ENCODE data around the gene NBL1.

NBL1 gene

DNA sequence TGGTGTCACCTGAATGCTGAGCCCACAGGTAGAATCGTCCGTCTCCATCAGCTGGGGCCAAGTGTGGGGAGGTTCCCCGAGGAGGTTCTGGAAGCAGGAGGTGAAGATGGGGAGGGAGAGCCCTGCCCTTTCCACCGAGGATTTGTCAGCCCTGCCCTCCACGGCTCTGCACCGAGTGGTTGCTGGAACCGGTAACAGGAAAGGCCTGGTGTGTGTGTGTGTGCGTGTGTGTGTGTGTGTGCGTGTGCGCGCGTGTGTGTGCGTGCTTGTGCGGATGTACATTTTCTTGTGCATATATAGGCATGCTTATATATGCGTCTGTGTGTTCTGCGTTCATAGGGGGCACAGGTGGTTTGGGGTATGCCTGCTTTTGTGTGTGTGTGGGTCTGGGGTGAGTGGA lies 3.5 kb downstream of the NBL1 start:
- DNase-seq = no peak

GRCh38 chr1:19648239-19648638 lies 4.1 kb downstream of the NBL1 start:
- no peak for DNase-seq

DNA sequence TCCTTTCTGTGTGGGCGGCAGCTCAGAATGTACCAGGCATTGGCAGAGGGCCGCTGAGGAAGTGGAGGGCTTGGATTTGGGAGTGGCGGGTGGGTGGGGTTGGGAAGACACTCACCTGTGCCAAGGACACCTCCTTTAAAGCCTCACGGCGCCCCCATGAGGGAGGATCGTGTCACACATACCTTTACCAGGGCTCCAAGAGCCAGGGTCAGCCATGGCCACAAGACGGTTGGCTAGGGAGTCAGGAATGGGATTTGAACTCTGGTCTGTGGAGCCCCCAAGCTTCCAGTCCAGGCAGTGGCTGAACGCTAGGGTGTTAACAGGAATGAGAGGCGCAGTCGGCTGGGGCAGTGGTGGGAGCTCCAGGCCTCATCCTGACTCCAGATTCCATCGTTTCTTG lies 4.6 kb downstream of the NBL1 start:
- DNase-seq = no peak

DNA sequence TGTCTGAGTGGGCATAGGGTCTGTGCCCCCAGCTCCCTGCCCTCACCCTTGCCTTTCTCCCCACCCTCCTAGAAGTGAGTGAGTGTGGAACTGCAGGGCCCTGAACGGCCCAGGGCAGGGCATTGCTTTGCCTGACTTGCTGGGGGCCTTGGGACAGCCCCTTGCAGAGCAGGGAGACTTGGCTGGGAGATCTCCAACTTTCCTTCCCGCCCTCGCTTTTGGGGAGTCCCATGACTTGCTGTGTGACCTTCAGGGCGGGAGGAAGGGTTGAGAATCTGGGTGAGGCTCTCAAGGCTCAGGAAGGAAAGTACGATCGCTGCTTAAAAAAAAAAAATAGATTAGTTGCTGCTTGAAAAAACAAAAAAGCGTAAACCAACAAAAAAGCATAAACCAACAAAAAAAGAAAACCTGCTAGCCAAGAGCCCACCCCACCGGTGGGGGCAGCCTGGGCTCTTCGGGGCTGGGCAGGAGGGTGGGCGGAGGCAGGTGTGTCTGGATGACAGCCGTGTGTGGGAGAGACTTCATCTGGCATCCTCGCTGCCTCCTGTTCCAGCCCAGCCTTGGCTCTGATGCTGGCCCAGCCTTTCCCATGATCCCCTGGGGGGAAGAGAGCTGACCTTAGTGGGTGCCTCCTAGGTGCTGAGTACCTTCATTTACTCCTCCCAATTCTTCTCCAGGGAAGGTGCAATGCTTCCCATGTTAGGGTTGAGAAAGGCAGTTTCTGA lies 6.5 kb downstream of the NBL1 start:
- DNase-seq = no peak

DNA sequence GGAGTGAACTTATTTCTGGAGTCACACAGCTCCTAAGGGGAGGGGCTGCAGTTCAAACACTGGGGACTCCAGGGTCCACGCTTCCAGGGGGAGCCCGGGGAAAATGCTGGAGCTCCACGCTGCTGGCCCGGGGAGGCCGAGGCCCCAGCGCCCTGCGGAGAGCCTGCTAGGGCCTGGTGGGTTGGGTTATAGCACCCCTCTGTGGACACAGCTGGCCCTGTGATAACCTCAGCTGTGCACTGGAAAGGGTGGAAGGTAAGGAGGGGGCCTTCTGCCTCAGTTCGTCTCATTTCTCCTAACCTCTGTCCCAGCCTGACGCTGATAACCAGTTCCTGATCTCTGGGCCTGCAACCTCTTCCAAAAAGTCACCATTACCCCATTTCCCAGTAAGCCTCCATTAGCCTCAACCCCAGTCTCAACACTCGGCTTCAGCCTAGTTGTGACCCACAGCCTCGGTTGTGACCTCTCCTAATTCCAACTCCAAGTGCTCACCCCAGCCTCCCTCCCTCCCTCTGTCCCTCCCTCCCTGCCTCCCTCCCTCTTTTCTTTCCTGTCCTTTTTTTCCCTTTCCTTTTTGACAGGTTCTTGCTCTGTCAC lies 7.1 kb downstream of the NBL1 start:
- DNase-seq = peak; percentile 58

DNA sequence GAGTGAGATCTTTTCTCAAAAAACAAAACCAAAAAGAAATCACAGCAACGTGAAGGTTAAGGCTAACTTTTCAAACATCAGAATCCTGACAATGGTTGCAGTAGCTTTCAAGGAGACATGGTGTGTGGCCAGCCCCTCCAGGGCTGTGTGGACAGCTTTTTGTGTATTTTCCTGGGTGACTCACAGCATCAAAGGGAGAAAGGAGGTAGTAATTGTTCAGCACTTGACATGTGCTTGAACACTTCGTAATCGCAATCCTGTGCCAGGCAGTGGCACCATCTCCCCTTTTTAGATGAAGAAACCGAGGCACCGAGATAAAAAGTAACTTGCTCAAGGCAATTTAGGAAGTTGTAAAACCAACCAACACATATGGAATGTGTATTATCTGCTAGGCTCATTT lies 10.3 kb downstream of the NBL1 start:
- no peak for DNase-seq

DNA sequence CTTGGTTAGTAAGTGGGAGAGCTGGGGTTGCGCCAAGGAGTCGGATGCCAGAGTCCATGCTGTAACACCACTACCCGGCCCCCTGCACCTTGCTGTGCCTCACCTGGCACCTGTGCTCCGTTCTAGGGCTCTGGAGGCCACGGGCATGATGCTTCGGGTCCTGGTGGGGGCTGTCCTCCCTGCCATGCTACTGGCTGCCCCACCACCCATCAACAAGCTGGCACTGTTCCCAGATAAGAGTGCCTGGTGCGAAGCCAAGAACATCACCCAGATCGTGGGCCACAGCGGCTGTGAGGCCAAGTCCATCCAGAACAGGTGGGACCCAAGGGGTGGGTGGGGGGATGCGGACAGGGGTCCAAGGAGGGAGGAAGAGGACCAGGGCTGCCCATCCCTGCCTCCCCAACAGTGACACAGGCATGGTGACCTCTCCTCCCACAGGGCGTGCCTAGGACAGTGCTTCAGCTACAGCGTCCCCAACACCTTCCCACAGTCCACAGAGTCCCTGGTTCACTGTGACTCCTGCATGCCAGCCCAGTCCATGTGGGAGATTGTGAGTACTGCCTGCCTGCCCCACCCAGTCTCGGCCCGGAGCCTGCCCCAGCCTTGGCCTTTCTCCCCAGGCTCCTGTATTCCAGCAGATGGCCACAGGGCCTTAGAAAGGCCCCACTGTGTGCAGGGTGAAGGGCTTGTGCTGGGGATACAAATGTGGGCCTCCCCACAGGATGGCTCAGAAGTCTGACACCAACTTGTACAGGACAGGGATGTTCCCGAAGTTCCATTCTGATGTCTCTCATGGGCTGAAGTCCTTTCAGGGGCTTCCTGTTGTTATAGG lies 11.0 kb downstream of the NBL1 start:
- DNase-seq = no peak

GRCh38 chr1:19655718-19656080 lies 11.6 kb downstream of the NBL1 start:
- no peak for DNase-seq

- DNase-seq = no peak
Measured at GRCh38 chr1:19656134-19656779, 12.1 kb downstream of the NBL1 start.

DNA sequence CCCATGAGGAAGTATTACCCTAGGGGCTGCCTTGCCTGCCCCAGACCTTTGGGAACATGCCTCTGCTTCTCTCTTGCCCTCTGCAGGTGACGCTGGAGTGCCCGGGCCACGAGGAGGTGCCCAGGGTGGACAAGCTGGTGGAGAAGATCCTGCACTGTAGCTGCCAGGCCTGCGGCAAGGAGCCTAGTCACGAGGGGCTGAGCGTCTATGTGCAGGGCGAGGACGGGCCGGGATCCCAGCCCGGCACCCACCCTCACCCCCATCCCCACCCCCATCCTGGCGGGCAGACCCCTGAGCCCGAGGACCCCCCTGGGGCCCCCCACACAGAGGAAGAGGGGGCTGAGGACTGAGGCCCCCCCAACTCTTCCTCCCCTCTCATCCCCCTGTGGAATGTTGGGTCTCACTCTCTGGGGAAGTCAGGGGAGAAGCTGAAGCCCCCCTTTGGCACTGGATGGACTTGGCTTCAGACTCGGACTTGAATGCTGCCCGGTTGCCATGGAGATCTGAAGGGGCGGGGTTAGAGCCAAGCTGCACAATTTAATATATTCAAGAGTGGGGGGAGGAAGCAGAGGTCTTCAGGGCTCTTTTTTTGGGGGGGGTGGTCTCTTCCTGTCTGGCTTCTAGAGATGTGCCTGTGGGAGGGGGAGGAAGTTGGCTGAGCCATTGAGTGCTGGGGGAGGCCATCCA lies 12.8 kb downstream of the NBL1 start:
- DNase-seq = no peak

GRCh38 chr1:19657511-19657910 lies 13.4 kb downstream of the NBL1 start:
- no peak for DNase-seq

- DNase-seq = no peak
Measured at GRCh38 chr1:19658186-19658585, 14.1 kb downstream of the NBL1 start.

DNA sequence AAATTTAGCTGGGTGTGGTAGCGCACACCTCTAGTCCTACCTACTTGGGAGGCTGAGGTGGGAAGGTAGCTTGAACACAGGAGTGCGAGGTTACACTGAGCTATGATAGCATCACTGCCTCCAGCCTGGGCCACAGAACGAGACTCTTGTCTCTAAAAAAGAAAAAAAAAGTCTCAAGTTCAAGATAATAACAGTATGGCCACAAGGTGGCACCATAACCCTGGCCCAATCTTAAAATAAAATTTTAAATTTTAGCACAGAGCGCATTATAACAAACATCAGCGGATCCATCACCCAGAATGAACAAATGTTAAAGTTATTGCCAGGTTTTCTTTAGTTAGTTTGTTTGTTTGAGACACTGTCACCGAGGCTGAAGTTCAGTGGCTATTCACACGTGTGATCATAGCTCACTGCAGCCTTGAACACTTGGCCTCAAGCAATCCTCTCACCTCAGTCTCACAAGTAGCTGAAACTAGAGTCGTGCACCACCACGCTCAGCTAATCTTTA lies 17.7 kb downstream of the NBL1 start:
- DNase-seq = peak; percentile 50

DNA sequence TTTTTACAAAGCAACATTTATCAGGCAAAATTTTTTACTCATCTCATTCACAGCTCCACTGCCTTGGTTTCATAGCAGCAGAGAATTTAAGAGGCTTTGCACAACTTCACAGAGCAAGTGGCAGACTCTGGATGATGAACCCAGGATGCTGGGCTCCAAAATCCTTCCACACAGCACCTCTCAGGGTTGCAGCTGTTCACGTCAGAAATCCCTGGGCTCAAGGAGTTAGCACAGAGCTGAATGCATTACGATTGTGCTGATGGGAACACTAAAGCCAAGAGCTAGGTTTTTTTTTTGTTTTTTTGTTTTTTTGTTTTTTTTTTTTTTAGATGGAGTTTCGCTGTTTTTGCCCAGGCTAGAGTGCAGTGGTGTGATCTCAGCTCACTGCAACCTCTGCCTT lies 18.2 kb downstream of the NBL1 start:
- DNase-seq = no peak

DNA sequence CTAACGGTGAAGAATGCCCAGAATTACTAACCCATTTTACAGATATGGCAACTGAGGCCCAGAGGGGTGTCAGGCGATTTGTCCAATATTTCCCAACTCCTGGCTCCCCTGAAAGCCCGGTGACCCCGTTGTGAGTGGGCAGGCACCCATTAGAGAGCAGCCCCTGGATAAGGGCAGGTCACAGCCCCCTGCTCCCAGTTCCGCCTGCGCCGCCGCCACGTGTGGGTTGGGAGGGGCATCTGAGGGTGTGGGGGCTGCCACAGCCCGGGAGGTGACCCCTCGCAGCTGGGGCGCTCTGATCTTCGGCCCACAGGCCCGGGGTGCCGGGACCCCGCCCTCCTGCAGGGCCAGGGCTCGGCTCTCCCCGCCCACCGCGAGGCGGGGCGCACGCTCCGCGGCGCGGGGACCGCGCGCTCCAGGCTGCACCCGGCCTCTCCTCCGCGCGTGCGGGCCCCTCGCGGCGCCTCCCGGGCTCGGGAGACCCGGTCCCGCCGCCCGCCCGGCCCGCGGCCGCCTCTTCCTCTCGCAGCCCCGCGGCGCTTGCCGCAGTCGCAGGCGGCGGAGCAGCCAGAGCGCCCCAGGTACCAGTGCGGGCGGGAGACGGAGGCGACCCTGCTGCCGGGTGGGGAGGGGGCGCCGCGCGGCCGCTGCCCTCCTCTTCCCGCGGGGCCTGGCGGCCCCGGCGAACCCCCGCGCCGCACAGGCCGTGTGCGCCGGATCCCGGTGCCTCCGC lies 20.5 kb downstream of the NBL1 start, which contains the start of gene HTR6:
Gene HTR6, plus strand, starts transcription at position 423 of the 733 bp plus-strand sequence. CDS start 879 bp downstream, outside the sequence.
- DNase-seq = no peak

- no peak for DNase-seq
Measured at GRCh38 chr1:19665186-19665495, 21.0 kb downstream of the NBL1 start.

GRCh38 chr1:19665496-19666465 lies 21.7 kb downstream of the NBL1 start:
- no peak for DNase-seq

DNA sequence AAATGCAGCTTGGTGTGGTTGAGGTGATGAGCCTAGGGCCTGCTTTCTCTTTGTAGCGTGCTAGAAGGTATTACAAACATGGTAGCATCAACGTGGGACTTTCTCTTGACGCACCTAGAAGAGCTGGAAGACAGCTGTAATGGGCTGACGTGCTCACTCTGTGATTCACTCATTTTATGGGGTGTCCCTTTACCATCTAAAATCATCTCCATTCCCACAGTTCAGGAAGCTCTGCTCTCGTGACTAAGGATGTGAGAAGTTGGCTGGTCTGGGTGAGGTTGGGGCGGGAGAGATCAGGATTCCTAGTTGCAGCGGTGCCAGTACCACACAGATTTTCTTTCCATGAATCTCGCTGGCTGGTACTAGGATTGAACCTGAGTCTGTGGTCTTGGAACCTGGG lies 24.8 kb downstream of the NBL1 start:
- no peak for DNase-seq

DNA sequence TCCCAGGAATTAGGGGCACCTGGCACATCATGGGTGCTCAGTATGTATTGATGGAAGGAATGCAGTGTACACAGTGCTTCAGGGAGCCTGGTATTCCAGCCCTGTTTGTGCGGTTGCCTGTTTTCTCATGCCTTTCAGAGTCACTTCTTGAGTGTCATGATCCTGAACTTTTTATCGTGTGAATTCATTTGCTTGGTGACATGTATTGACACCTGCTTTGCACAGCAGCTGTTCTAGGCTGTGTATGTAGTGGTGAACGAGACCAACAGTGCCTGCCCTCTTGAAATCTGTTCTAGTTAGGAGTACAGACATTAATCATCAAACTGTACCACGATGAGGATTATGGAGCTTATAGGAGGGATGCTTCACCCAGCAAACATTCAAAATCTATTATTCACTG lies 26.7 kb downstream of the NBL1 start:
- no peak for DNase-seq

GRCh38 chr1:19672237-19672636 lies 28.1 kb downstream of the NBL1 start:
- no peak for DNase-seq

DNA sequence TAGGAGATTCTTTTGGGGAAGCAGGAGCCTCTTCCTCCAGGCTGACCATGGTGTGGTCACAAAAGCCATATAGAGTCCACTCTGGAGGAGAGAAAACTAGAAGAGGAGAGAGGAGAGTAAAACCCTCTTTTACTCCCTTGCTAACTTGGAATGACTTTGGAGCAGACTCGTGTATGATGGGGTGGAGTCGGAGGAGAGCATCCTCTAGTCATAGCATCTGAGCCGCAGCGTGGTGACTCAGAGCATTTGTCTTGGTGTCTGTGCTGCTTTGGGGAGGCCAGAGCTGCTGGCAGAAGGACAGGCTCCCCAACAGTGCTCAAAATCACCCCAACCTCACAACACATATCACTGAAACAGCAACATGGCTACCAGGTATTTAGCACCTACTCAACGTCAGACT lies 31.7 kb downstream of the NBL1 start:
- DNase-seq = no peak
